Stomach smooth muscle (tissue), 2 donors: ENCODE measurements around the gene RIMBP2.
"Not testable (repeated sequence)": the region's sequence is repeated elsewhere in the genome, so short reads cannot be mapped to it uniquely, and the experiment has no call there.

ENCODE experiments used
- H3K27ac ChIP-seq: one replicate; pipeline ENCODE4 v1.7.0; 2013; ENCODE audit warnings: mild to moderate bottlenecking, low read length, inconsistent platforms
- H3K27me3 ChIP-seq, 2 donors: one replicate each; pipeline ENCODE4 v1.7.0; 2013; ENCODE audit warnings: low read length in 2 of 2; ENCODE audit not compliant: insufficient read depth in 2 of 2, control insufficient read depth in 1 of 2
- H3K36me3 ChIP-seq, 2 donors: one replicate each; pipeline ENCODE4 v1.7.0; 2013; ENCODE audit warnings: low read length in 2 of 2; ENCODE audit not compliant: control insufficient read depth in 2 of 2, insufficient read depth in 2 of 2
- H3K4me1 ChIP-seq: one replicate; pipeline ENCODE4 v1.7.0; 2013; ENCODE audit warnings: low read length; ENCODE audit not compliant: control insufficient read depth, insufficient read depth
- H3K4me3 ChIP-seq, 2 donors: one replicate each; pipeline ENCODE4 v1.7.0; 2013; ENCODE audit warnings: low read length in 2 of 2
- H3K9ac ChIP-seq, 2 donors: one replicate each; pipeline ENCODE4 v1.7.0; 2013; ENCODE audit warnings: low read length in 2 of 2, mild to moderate bottlenecking in 1 of 2
- H3K9me3 ChIP-seq, 2 donors: one replicate each; pipeline ENCODE4 v1.7.0; 2013; ENCODE audit warnings: low read length in 2 of 2; ENCODE audit not compliant: control insufficient read depth in 2 of 2
- donor health status: healthy.
- donor health status: Pancreatic carcinoma.

RIMBP2 gene

GRCh38 chr12:130748786-130749185 is 32.7 kb upstream of the RIMBP2 start:
- H3K27me3 ChIP-seq: peaks cover 3 to 5% of the 10 kb centered on the region in 2 donors
- H3K36me3 ChIP-seq: no peaks in the 10 kb centered on the region
- no peak overlapping the region for H3K27ac ChIP-seq
- H3K9ac ChIP-seq: no peak overlapping the region
- H3K4me3 ChIP-seq: no peak overlapping the region
- H3K4me1 ChIP-seq: peaks cover 6% of the 10 kb centered on the region
- no peaks in the 10 kb centered on the region for H3K9me3 ChIP-seq

- Histone ChIP-seq H3K27ac (no peak overlapping the region), H3K9ac (no peak overlapping the region), H3K27me3 (peaks cover 3 to 7% of the 10 kb centered on the region in 2 donors), H3K4me1 (peaks cover 6% of the 10 kb centered on the region), H3K9me3 (peaks cover 0 to 5% of the 10 kb centered on the region in 2 donors), H3K36me3 (no peaks in the 10 kb centered on the region), H3K4me3 (no peak overlapping the region)
Measured at GRCh38 chr12:130747867-130748740, 32.0 kb upstream of the RIMBP2 start.

GRCh38 chr12:130746546-130746945 is 30.4 kb upstream of the RIMBP2 start:
- H3K36me3 ChIP-seq: no peaks in the 10 kb centered on the region
- H3K9me3 ChIP-seq: peaks cover 0 to 5% of the 10 kb centered on the region in 2 donors
- H3K27me3 ChIP-seq: peaks cover 0 to 7% of the 10 kb centered on the region in 2 donors
- H3K4me1 ChIP-seq: peaks cover 6% of the 10 kb centered on the region
- H3K4me3 ChIP-seq: no peak overlapping the region
- no peak overlapping the region for H3K27ac ChIP-seq
- no peak overlapping the region for H3K9ac ChIP-seq

GRCh38 chr12:130745921-130746320 is 29.8 kb upstream of the RIMBP2 start:
- Histone ChIP-seq H3K9me3 (peaks cover 0 to 5% of the 10 kb centered on the region in 2 donors), H3K4me1 (peaks cover 6% of the 10 kb centered on the region), H3K9ac (no peak overlapping the region), H3K4me3 (no peak overlapping the region), H3K27me3 (peaks cover 0 to 7% of the 10 kb centered on the region in 2 donors), H3K36me3 (no peaks in the 10 kb centered on the region), H3K27ac (no peak overlapping the region)

- Histone ChIP-seq H3K4me3 (no peak overlapping the region), H3K27me3 (peaks cover 0 to 7% of the 10 kb centered on the region in 2 donors), H3K9me3 (peaks cover 0 to 5% of the 10 kb centered on the region in 2 donors)
Measured at GRCh38 chr12:130744274-130744673, 28.2 kb upstream of the RIMBP2 start.

GRCh38 chr12:130743606-130744005 is 27.5 kb upstream of the RIMBP2 start:
- peaks cover 6% of the 10 kb centered on the region for H3K4me1 ChIP-seq
- peaks cover 0 to 8% of the 10 kb centered on the region in 2 donors for H3K27me3 ChIP-seq
- H3K4me3 ChIP-seq: no peak overlapping the region
- H3K9ac ChIP-seq: no peak overlapping the region
- no peaks in the 10 kb centered on the region for H3K36me3 ChIP-seq
- H3K27ac ChIP-seq: no peak overlapping the region
- peaks cover 2 to 7% of the 10 kb centered on the region in 2 donors for H3K9me3 ChIP-seq

More at GRCh38 chr12:130744274-130744673, 28.2 kb upstream of the RIMBP2 start:
- Histone ChIP-seq H3K27ac (no peak overlapping the region), H3K9ac (no peak overlapping the region), H3K36me3 (no peaks in the 10 kb centered on the region), H3K4me1 (peaks cover 6% of the 10 kb centered on the region)

GRCh38 chr12:130743176-130743575 is 27.1 kb upstream of the RIMBP2 start:
- peaks cover 6 to 10% of the 10 kb centered on the region in 2 donors for H3K9me3 ChIP-seq
- no peaks in the 10 kb centered on the region for H3K36me3 ChIP-seq
- H3K4me3 ChIP-seq: no peak overlapping the region
- H3K27ac ChIP-seq: no peak overlapping the region
- no peak overlapping the region for H3K9ac ChIP-seq
- H3K27me3 ChIP-seq: peaks cover 0 to 9% of the 10 kb centered on the region in 2 donors
- H3K4me1 ChIP-seq: peaks cover 6% of the 10 kb centered on the region

- H3K9me3 ChIP-seq: peaks cover 6 to 10% of the 10 kb centered on the region in 2 donors
- peaks cover 1% of the 10 kb centered on the region for H3K4me1 ChIP-seq
- H3K9ac ChIP-seq: no peak overlapping the region
- peaks cover 0 to 9% of the 10 kb centered on the region in 2 donors for H3K27me3 ChIP-seq
- H3K4me3 ChIP-seq: no peak overlapping the region
- no peak overlapping the region for H3K27ac ChIP-seq
- no peaks in the 10 kb centered on the region for H3K36me3 ChIP-seq
Measured at GRCh38 chr12:130742716-130743115, 26.6 kb upstream of the RIMBP2 start.

- Histone ChIP-seq H3K9me3 (peaks cover 6 to 10% of the 10 kb centered on the region in 2 donors), H3K27ac (no peak overlapping the region), H3K9ac (no peak overlapping the region), H3K36me3 (no peaks in the 10 kb centered on the region), H3K27me3 (peaks cover 0 to 9% of the 10 kb centered on the region in 2 donors), H3K4me1 (no peaks in the 10 kb centered on the region), H3K4me3 (no peak overlapping the region)
Measured at GRCh38 chr12:130742112-130742511, 26.0 kb upstream of the RIMBP2 start.

- H3K4me1 ChIP-seq: no peaks in the 10 kb centered on the region
- H3K27me3 ChIP-seq: peaks cover 0 to 8% of the 10 kb centered on the region in 2 donors
- no peak overlapping the region for H3K27ac ChIP-seq
- H3K9ac ChIP-seq: no peak overlapping the region
- peaks cover 9 to 12% of the 10 kb centered on the region in 2 donors for H3K9me3 ChIP-seq
- no peaks in the 10 kb centered on the region for H3K36me3 ChIP-seq
- no peak overlapping the region for H3K4me3 ChIP-seq
Measured at GRCh38 chr12:130739571-130739970, 23.5 kb upstream of the RIMBP2 start.

- H3K27ac ChIP-seq, H3K4me1 ChIP-seq, H3K27me3 ChIP-seq, H3K36me3 ChIP-seq, H3K4me3 ChIP-seq, H3K9me3 ChIP-seq, H3K9ac ChIP-seq: not testable (repeated sequence)
Measured at GRCh38 chr12:130738403-130738802, 22.3 kb upstream of the RIMBP2 start.
